Fibroblast of lung (primary cell): ENCODE measurements around the gene TCF20. TPM values are rescaled to one million over a fixed set of nuclear protein-coding genes. Genes with fewer than 3 reads are reported as not detected.
A peak's percentile ranks its signal among the peaks of the same experiment; 100 is the strongest.

Experiments used
- DNase-seq, 2 donors: peaks; one replicate each; pipeline versions ENCODE4 v3.0.0 to v3.0.0-alpha.2; 2010; ENCODE audit warnings: low read depth in 2 of 2
- H2AFZ ChIP-seq: 2 replicates; pipeline ENCODE4 v1.5.1; 2012; ENCODE audit warnings: low read length, control low read depth, inconsistent platforms
- H3K27ac ChIP-seq: 2 replicates; pipeline ENCODE4 v1.5.1; 2011; ENCODE audit warnings: low read length, control low read depth; ENCODE audit not compliant: insufficient read depth
- H3K27me3 ChIP-seq: 2 replicates; pipeline ENCODE4 v1.5.1; 2011; ENCODE audit warnings: mild to moderate bottlenecking, low read length; ENCODE audit not compliant: control insufficient read depth, insufficient read depth
- H3K36me3 ChIP-seq: 2 replicates; pipeline ENCODE4 v1.5.1; 2011; ENCODE audit warnings: low read length; ENCODE audit not compliant: control insufficient read depth, insufficient read depth
- H3K4me1 ChIP-seq: 2 replicates; pipeline ENCODE4 v1.5.1; 2011; ENCODE audit warnings: low read length; ENCODE audit not compliant: control insufficient read depth, insufficient read depth; ENCODE audit errors: extremely low read depth
- H3K4me2 ChIP-seq: 2 replicates; pipeline ENCODE4 v1.5.1; 2011; ENCODE audit warnings: low read length, control low read depth; ENCODE audit not compliant: insufficient read depth; ENCODE audit errors: extremely low read depth
- H3K4me3 ChIP-seq, 4 experiments: fragments of 200-600 bp in 1 of 4; sonication (generic) in 1 of 4; replicated peaks in 1 of 4; 2 replicates each; pipeline ENCODE4 v1.5.1; 2011 to 2016; ENCODE audit warnings: low read length in 4 of 4, low read depth in 3 of 4, mild to moderate bottlenecking in 3 of 4, control low read depth in 2 of 4, inconsistent platforms in 1 of 4, mixed read lengths in 1 of 4; ENCODE audit not compliant: insufficient read depth in 1 of 4; ENCODE audit errors: control extremely low read depth in 1 of 4
- H3K79me2 ChIP-seq: 2 replicates; pipeline ENCODE4 v1.5.1; 2012; ENCODE audit warnings: mild to moderate bottlenecking, low read length, inconsistent platforms; ENCODE audit not compliant: control insufficient read depth, insufficient read depth
- H3K9ac ChIP-seq: 2 replicates; pipeline ENCODE4 v1.5.1; 2011; ENCODE audit warnings: mild to moderate bottlenecking, low read length, control low read depth; ENCODE audit not compliant: insufficient read depth
- H3K9me3 ChIP-seq: 2 replicates; pipeline ENCODE4 v1.5.1; 2012; ENCODE audit warnings: low read depth, low read length; ENCODE audit not compliant: control insufficient read depth, insufficient read depth
- H4K20me1 ChIP-seq: 2 replicates; pipeline ENCODE4 v1.5.1; 2011; ENCODE audit warnings: low read length; ENCODE audit not compliant: control insufficient read depth, insufficient read depth; ENCODE audit errors: extremely low read depth
- CTCF ChIP-seq, 2 donors: IDR thresholded peaks in 1 of 2; conservative IDR thresholded peaks in 1 of 2; 1 replicate in 1 of 2; 2 replicates in 1 of 2; pipeline ENCODE4 v1.5.1; 2011 to 2012; ENCODE audit warnings: low read length in 2 of 2, control low read depth in 1 of 2, inconsistent platforms in 1 of 2, low read depth in 1 of 2, mild to moderate bottlenecking in 1 of 2
- EZH2 ChIP-seq: IDR thresholded peaks from 2 replicates; pipeline ENCODE4 v1.5.1; 2012; ENCODE audit warnings: low read length, control low read depth, mild to moderate bottlenecking; ENCODE audit errors: missing control alignments
- polyA plus RNA-seq, 2 donors: library from polyadenylated mRNA; depleted of rRNA in 1 of 2; stranded (reverse) in 1 of 2; unstranded in 1 of 2; fragments of >200 nt; gene quantifications; 2 replicates each; pipeline ENCODE4 v1.2.1, GENCODE V29; 2011 to 2012; ENCODE audit warnings: missing spikeins in 1 of 2
- total RNA-seq: library from RNA; depleted of rRNA; stranded (reverse); fragments of >200 nt; gene quantifications from 2 replicates; pipeline ENCODE4 v1.2.1, GENCODE V29; 2014

TCF20 gene
- total and polyA plus RNA-seq, 2 donors (not counting 1 experiment from before 2014, with no cell fraction given): 11.8 to 25.4 TPM

- no peak overlapping the region for H2AFZ ChIP-seq
- H3K9ac ChIP-seq: peak overlapping the region; percentile 74
- peak overlapping the region; percentile 86 for H3K4me2 ChIP-seq
- H3K27me3 ChIP-seq: no peaks in the 10 kb centered on the region
- DNase-seq: no peak
- peak overlapping the region; percentile 65 to 92 (median 88) for H3K4me3 ChIP-seq
- no peak overlapping the region for H3K27ac ChIP-seq
- H3K9me3 ChIP-seq: no peaks in the 10 kb centered on the region
- peaks cover 4% of the 10 kb centered on the region for H3K4me1 ChIP-seq
- TF ChIP-seq EZH2 (no peak), CTCF (conservative IDR thresholded peaks at IDR 0.05 in 1 of 2, IDR thresholded peaks at IDR 0.05 in 1 of 2; ENCODE audit: low read depth in 1 of 2, low read length in 2 of 2) (no peak)
- peaks cover 51% of the 10 kb centered on the region for H3K79me2 ChIP-seq
- no peaks in the 10 kb centered on the region for H3K36me3 ChIP-seq
- H4K20me1 ChIP-seq: no peaks in the 10 kb centered on the region
Observed at GRCh38 chr22:42268852-42269410, 1.5 kb downstream of the TCF20 start.

GRCh38 chr22:42265321-42265720 lies 5.1 kb downstream of the TCF20 start:
- no peak for DNase-seq
- Histone ChIP-seq H3K79me2 (peaks cover 64% of the 10 kb centered on the region), H3K4me1 (peaks cover 4% of the 10 kb centered on the region), H2AFZ (no peak overlapping the region), H4K20me1 (no peaks in the 10 kb centered on the region), H3K9me3 (no peaks in the 10 kb centered on the region), H3K4me2 (no peak overlapping the region), H3K27me3 (no peaks in the 10 kb centered on the region), H3K36me3 (no peaks in the 10 kb centered on the region), H3K27ac (no peak overlapping the region), H3K9ac (no peak overlapping the region), H3K4me3 (no peak overlapping the region)
- TF ChIP-seq CTCF (conservative IDR thresholded peaks at IDR 0.05 in 1 of 2, IDR thresholded peaks at IDR 0.05 in 1 of 2; ENCODE audit: low read depth in 1 of 2, low read length in 2 of 2) (no peak), EZH2 (no peak)

GRCh38 chr22:42263944-42264343 lies 6.5 kb downstream of the TCF20 start:
- DNase-seq: no peak
- Histone ChIP-seq H3K36me3 (no peaks in the 10 kb centered on the region), H3K4me3 (no peak overlapping the region), H3K27ac (no peak overlapping the region), H3K9ac (no peak overlapping the region), H3K27me3 (no peaks in the 10 kb centered on the region), H3K79me2 (peaks cover 60% of the 10 kb centered on the region), H3K9me3 (no peaks in the 10 kb centered on the region), H3K4me2 (no peak overlapping the region), H2AFZ (no peak overlapping the region), H4K20me1 (peaks cover under 1% of the 10 kb centered on the region), H3K4me1 (peaks cover 2% of the 10 kb centered on the region)
- TF ChIP-seq EZH2: no peak
- no peak for TF ChIP-seq CTCF (conservative IDR thresholded peaks at IDR 0.05 in 1 of 2, IDR thresholded peaks at IDR 0.05 in 1 of 2; ENCODE audit: low read depth in 1 of 2, low read length in 2 of 2)
